H9 (cell line): ENCODE results near the gene TUBGCP5. TPM values are rescaled to one million over a fixed set of nuclear protein-coding genes. Genes with fewer than 3 reads are reported as not detected.

Source experiments
- DNase-seq: peaks from one replicate; pipeline ENCODE4 v3.0.0-alpha.2; 2017
- H2AFZ ChIP-seq: one replicate; pipeline ENCODE4 v1.6.1; 2013; ENCODE audit warnings: mild to moderate bottlenecking, low read length, control low read depth, moderate library complexity
- H2AK5ac ChIP-seq: 2 replicates; pipeline ENCODE4 v1.6.1; 2013; ENCODE audit warnings: low read length, control low read depth, mixed read lengths; ENCODE audit not compliant: insufficient read length
- H2BK120ac ChIP-seq: one replicate; pipeline ENCODE4 v1.6.1; 2013; ENCODE audit warnings: low read depth, mild to moderate bottlenecking, low read length, control low read depth, inconsistent platforms; ENCODE audit not compliant: poor library complexity, severe bottlenecking
- H2BK12ac ChIP-seq: 2 replicates; pipeline ENCODE4 v1.6.1; 2013; ENCODE audit warnings: low read length, control low read depth, mixed read lengths, low read depth; ENCODE audit not compliant: insufficient read length
- H2BK15ac ChIP-seq: 2 replicates; pipeline ENCODE4 v1.6.1; 2013; ENCODE audit warnings: low read depth, low read length, control low read depth
- H2BK20ac ChIP-seq: one replicate; pipeline ENCODE4 v1.6.1; 2013; ENCODE audit warnings: low read depth, mild to moderate bottlenecking, low read length, control low read depth, inconsistent platforms; ENCODE audit not compliant: poor library complexity, severe bottlenecking
- H2BK5ac ChIP-seq: 2 replicates; pipeline ENCODE4 v1.6.1; 2013; ENCODE audit warnings: low read length, control low read depth, mixed read lengths; ENCODE audit not compliant: insufficient read length
- H3K14ac ChIP-seq: 2 replicates; pipeline ENCODE4 v1.6.1; 2013; ENCODE audit warnings: low read length, control low read depth; ENCODE audit not compliant: insufficient read depth
- H3K18ac ChIP-seq: 2 replicates; pipeline ENCODE4 v1.6.1; 2013; ENCODE audit warnings: low read depth, mild to moderate bottlenecking, mixed read lengths, low read length, control low read depth; ENCODE audit not compliant: insufficient read length
- H3K23ac ChIP-seq: 2 replicates; pipeline ENCODE4 v1.6.1; 2013; ENCODE audit warnings: low read length, control low read depth, mixed read lengths, low read depth; ENCODE audit not compliant: insufficient read length
- H3K23me2 ChIP-seq: 2 replicates; pipeline ENCODE4 v1.6.1; 2013; ENCODE audit warnings: low read depth, mild to moderate bottlenecking, mixed read lengths, low read length, control low read depth; ENCODE audit not compliant: insufficient read length, poor library complexity, severe bottlenecking
- H3K27ac ChIP-seq: 2 replicates; pipeline ENCODE4 v1.5.1; 2013; ENCODE audit warnings: low read length, control low read depth, mixed read lengths, low read depth; ENCODE audit not compliant: insufficient read length
- H3K27me3 ChIP-seq: 2 replicates; pipeline ENCODE4 v1.6.1; 2013; ENCODE audit warnings: low read length, control low read depth, inconsistent platforms; ENCODE audit not compliant: insufficient read depth
- H3K4ac ChIP-seq: 2 replicates; pipeline ENCODE4 v1.6.1; 2013; ENCODE audit warnings: low read depth, mild to moderate bottlenecking, control low read depth, inconsistent platforms, low read length, moderate library complexity
- H3K4me1 ChIP-seq: 2 replicates; pipeline ENCODE4 v1.6.1; 2013; ENCODE audit warnings: low read length, control low read depth, inconsistent platforms; ENCODE audit not compliant: insufficient read depth
- H3K4me2 ChIP-seq: 2 replicates; pipeline ENCODE4 v1.6.1; 2013; ENCODE audit warnings: low read length, control low read depth, mixed read lengths; ENCODE audit not compliant: insufficient read length, insufficient read depth
- H3K56ac ChIP-seq: 2 replicates; pipeline ENCODE4 v1.6.1; 2013; ENCODE audit warnings: low read depth, mild to moderate bottlenecking, mixed read lengths, low read length, control low read depth; ENCODE audit not compliant: insufficient read length
- H3K79me1 ChIP-seq: 2 replicates; pipeline ENCODE4 v1.6.1; 2013; ENCODE audit warnings: low read depth, mild to moderate bottlenecking, moderate library complexity, low read length, control low read depth, inconsistent platforms; ENCODE audit not compliant: insufficient read depth, poor library complexity, severe bottlenecking
- H3K79me2 ChIP-seq: 2 replicates; pipeline ENCODE4 v1.6.1; 2013; ENCODE audit warnings: low read length, control low read depth, inconsistent platforms; ENCODE audit not compliant: insufficient read depth
- H3K9ac ChIP-seq: 2 replicates; pipeline ENCODE4 v1.6.1; 2013; ENCODE audit warnings: low read length, control low read depth, mixed read lengths; ENCODE audit not compliant: insufficient read length; ENCODE audit errors: extremely low read depth
- H3K9me3 ChIP-seq: one replicate; pipeline ENCODE4 v1.6.1; 2013; ENCODE audit warnings: low read depth, low read length, inconsistent platforms; ENCODE audit not compliant: control insufficient read depth
- H3T11ph ChIP-seq: one replicate; pipeline ENCODE4 v1.6.1; 2013; ENCODE audit warnings: mild to moderate bottlenecking, low read length, control low read depth, inconsistent platforms
- H4K20me1 ChIP-seq: one replicate; pipeline ENCODE4 v1.6.1; 2013; ENCODE audit not compliant: control insufficient read depth, insufficient read length, insufficient read depth
- H4K5ac ChIP-seq: 2 replicates; pipeline ENCODE4 v1.6.1; 2013; ENCODE audit warnings: low read depth, mild to moderate bottlenecking, mixed read lengths, low read length, control low read depth; ENCODE audit not compliant: insufficient read length
- H4K8ac ChIP-seq: replicated peaks from 2 replicates; pipeline ENCODE4 v1.6.1; 2013; ENCODE audit warnings: low read length, control low read depth, mixed read lengths, low read depth; ENCODE audit not compliant: insufficient read length
- H4K91ac ChIP-seq: 2 replicates; pipeline ENCODE4 v1.6.1; 2013; ENCODE audit warnings: low read depth, mild to moderate bottlenecking, moderate library complexity, mixed read lengths, low read length, control low read depth; ENCODE audit not compliant: insufficient read length
- H3K27ac Mint-ChIP-seq, 3 experiments: 2 replicates in 2 of 3; 3 replicates in 1 of 3; pipeline ENCODE4 v1.8.0; 2020 to 2021; ENCODE audit warnings: mixed read lengths in 3 of 3, mild to moderate bottlenecking in 1 of 3, moderate library complexity in 1 of 3
- H3K27me3 Mint-ChIP-seq: 2 replicates; pipeline ENCODE4 v1.8.0; 2021; ENCODE audit warnings: low read depth, mild to moderate bottlenecking, moderate library complexity, mixed read lengths
- H3K36me3 Mint-ChIP-seq, 3 experiments: 2 replicates in 2 of 3; 3 replicates in 1 of 3; pipeline ENCODE4 v1.8.0; 2020 to 2021; ENCODE audit warnings: low read depth in 3 of 3, mixed read lengths in 3 of 3; ENCODE audit not compliant: insufficient read depth in 1 of 3
- H3K4me1 Mint-ChIP-seq, 2 experiments: 2 replicates each; pipeline ENCODE4 v1.8.0; 2020; ENCODE audit warnings: mixed read lengths in 2 of 2
- H3K4me3 Mint-ChIP-seq, 2 experiments: 2 replicates in 1 of 2; 3 replicates in 1 of 2; pipeline ENCODE4 v1.8.0; 2020 to 2021; ENCODE audit warnings: mild to moderate bottlenecking in 2 of 2, mixed read lengths in 2 of 2, moderate library complexity in 1 of 2
- H3K9me3 Mint-ChIP-seq, 2 experiments: 2 replicates in 1 of 2; 3 replicates in 1 of 2; pipeline ENCODE4 v1.8.0; 2020; ENCODE audit warnings: mild to moderate bottlenecking in 2 of 2, mixed read lengths in 2 of 2, moderate library complexity in 1 of 2
- CTCF ChIP-seq: fragments of 200-600 bp; sonication (generic); conservative IDR thresholded peaks from 3 replicates; pipeline ENCODE4 v1.8.0; 2021; ENCODE audit warnings: antibody characterized with exemption, mild to moderate bottlenecking
- WGBS: extraction: QIAGEN DNeasy Blood & Tissue Kit; methylation state at CpG from one replicate; pipeline ENCODE4 v1.1.7; 2013; ENCODE audit warnings: missing lambda C conversion rate, low lambda C conversion rate, mixed read lengths; ENCODE audit not compliant: insufficient read length; ENCODE audit errors: extremely low coverage; 5-methylcytosine and 5-hydroxymethylcytosine counted together
- total RNA-seq: library from RNA; stranded (reverse); gene quantifications from 2 replicates; pipeline ENCODE4 v1.2.1, GENCODE V29; 2021

The TUBGCP5 gene
- total RNA-seq, 1 experiment from 2014 or later, result 15.3 TPM

- Histone ChIP-seq H3K9me3 (no peaks in the 10 kb centered on the region), H3K27me3 (peaks cover 6% of the 10 kb centered on the region; the same call in 1 of the 2 replicates), H3K18ac (no peak overlapping the region), H3K79me2 (no peaks in the 10 kb centered on the region; the same call in 1 of the 2 replicates), H2BK120ac (no peak overlapping the region), H4K91ac (no peak overlapping the region), H2BK12ac (no peak overlapping the region), H2AK5ac (no peak overlapping the region), H3K56ac (no peak overlapping the region), H2BK5ac (no peak overlapping the region), H3K4ac (no peak overlapping the region), H3K4me2 (no peak overlapping the region), H3K23me2 (no peaks in the 10 kb centered on the region), H2AFZ (no peak overlapping the region), H2BK15ac (no peak overlapping the region), H3K4me1 (no peaks in the 10 kb centered on the region; the same call in 1 of the 2 replicates), H2BK20ac (no peak overlapping the region), H3K79me1 (no peaks in the 10 kb centered on the region), H4K5ac (no peak overlapping the region), H4K8ac (no peak overlapping the region), H4K20me1 (no peaks in the 10 kb centered on the region), H3K14ac (no peak overlapping the region), H3K23ac (no peak overlapping the region), H3K9ac (no peak overlapping the region), H3K27ac (no peak overlapping the region), H3T11ph (no peak overlapping the region)
- Mint-ChIP-seq H3K9me3 (peaks cover 0 to 3% of the 10 kb centered on the region in 2 experiments; a peak in 1 of 5 replicates), H3K4me3 (no peak overlapping the region), H3K36me3 (peaks cover 0 to 4% (median 0%) of the 10 kb centered on the region in 3 experiments; a peak in 2 of 7 replicates), H3K4me1 (peaks cover 17 to 34% of the 10 kb centered on the region in 2 experiments), H3K27ac (no peak overlapping the region), H3K27me3 (peaks cover 82% of the 10 kb centered on the region)
- no peak for DNase-seq
- TF ChIP-seq CTCF, result no peak
- WGBS, result no CpG with 5 or more reads among the region's 14 CpGs
These were observed 84.4 kb downstream of the TUBGCP5 start for GRCh38 chr15:22954798-22955543.
